ENCODE measurements around the gene GREB1L.
"Not testable (repeated sequence)": the region's sequence is repeated elsewhere in the genome, so short reads cannot be mapped to it uniquely, and the experiment has no call there.

GREB1L gene

DNA sequence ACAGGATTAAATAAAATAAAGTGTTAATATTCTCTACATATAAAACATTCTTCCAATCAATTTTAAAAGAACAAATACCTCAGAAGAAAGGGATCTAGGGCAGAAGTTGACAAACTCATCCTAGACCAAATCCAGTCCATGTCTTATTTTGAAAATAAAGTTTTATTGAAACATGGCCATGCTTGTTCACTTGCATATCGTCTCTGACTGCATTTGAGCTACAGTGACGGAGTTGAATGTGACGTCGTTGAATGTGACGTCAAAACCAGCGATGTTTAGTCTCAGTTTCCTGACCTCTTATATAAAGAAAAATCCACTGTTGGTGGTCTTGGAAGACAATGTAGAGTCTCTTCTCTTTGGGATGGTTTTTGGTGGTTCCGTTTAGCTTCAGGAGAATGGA, 33.6 kb downstream of the GREB1L start:
- Mint-ChIP-seq H3K4me1 (no peaks in the 10 kb centered on the region), H3K9me3 (peaks cover 5 to 11% of the 10 kb centered on the region in 2 donors), H3K36me3 (no peaks in the 10 kb centered on the region), H3K4me3 (no peak overlapping the region), H3K27ac (no peak overlapping the region), H3K27me3 (peaks cover 0 to 9% of the 10 kb centered on the region in 2 donors)
- no peak for DNase-seq
- ATAC-seq (replicated peaks), result no peak

DNA sequence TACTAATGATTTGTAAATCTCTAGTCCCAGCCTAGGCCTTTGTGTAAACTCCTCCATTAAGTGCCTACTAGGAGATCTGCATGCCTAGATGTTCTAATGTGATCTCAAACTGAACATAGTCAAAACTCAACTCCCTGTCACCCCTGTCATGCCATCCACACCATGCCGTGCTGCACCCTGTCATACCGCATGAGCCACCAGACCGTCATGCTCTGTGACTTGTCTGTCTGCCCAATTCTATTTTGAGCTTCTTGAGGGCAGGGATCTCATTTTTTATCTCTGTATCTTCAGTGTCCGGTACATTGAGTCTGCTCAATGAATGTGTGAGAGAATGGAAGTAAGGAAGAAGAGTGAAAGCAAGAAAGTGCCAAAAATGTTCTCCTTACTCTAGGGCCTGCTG, 35.5 kb downstream of the GREB1L start:
- Mint-ChIP-seq H3K27ac (no peak overlapping the region), H3K4me1 (no peaks in the 10 kb centered on the region), H3K36me3 (no peaks in the 10 kb centered on the region), H3K4me3 (no peak overlapping the region), H3K27me3 (peaks cover 0 to 10% of the 10 kb centered on the region in 2 donors), H3K9me3 (peaks cover 5 to 11% of the 10 kb centered on the region in 2 donors)
- ATAC-seq (replicated peaks) (no peak), DNase-seq (no peak)

DNA sequence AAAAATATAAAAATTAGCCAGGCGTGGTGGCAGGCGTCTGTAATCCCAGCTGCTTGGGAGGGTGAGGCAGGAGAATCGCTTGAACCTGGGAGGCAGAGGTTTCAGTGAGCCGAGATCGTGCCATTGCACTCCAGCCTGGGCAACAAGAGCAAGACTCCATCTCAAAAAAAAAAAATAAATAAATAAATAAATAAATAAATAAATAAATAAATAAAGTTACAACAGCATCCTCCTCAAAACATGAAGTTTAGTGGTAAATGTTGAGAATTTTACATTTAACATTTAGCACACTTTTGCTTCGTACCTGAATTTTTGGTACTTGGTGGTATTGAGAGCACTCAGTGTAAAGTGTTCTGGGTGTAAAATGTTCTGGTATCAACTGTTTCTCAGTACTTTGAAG, 36.2 kb downstream of the GREB1L start:
- peaks cover 5 to 11% of the 10 kb centered on the region in 2 donors for H3K9me3 Mint-ChIP-seq
- not testable (repeated sequence) for ATAC-seq (replicated peaks); H3K4me3 Mint-ChIP-seq; H3K27ac Mint-ChIP-seq; H3K36me3 Mint-ChIP-seq; H3K4me1 Mint-ChIP-seq; DNase-seq
- H3K27me3 Mint-ChIP-seq, result peaks cover 0 to 10% of the 10 kb centered on the region in 2 donors

DNA sequence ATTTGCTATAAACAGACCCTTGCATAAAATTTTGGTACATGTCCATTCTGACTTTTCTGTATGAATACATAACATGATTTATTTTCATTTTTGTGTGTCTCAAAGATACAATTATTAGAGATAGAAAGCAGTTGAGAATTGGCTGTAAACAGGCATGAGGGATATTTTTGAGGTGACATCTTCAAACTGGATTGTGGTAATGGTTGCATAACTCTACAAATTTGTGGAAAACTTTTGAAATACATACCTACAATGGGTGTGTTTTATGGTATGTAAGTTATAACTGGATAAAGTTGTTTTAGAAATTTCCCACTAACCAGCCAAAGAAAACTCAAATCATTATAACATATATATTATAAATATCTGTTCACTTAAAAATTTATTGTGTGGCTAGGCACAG, 39.6 kb downstream of the GREB1L start:
- H3K27me3 Mint-ChIP-seq, result peaks cover 0 to 10% of the 10 kb centered on the region in 2 donors
- no peak overlapping the region for H3K4me3 Mint-ChIP-seq
- no peaks in the 10 kb centered on the region for H3K4me1 Mint-ChIP-seq
- no peaks in the 10 kb centered on the region for H3K36me3 Mint-ChIP-seq
- peaks cover 0 to 6% of the 10 kb centered on the region in 2 donors for H3K9me3 Mint-ChIP-seq
- H3K27ac Mint-ChIP-seq, result no peak overlapping the region
- ATAC-seq (replicated peaks) (no peak), DNase-seq (no peak)

- DNase-seq, result no peak
- peaks cover 0 to 15% of the 10 kb centered on the region in 2 donors for H3K27me3 Mint-ChIP-seq
- no peak for ATAC-seq (replicated peaks)
- no peaks in the 10 kb centered on the region for H3K36me3 Mint-ChIP-seq
- H3K27ac Mint-ChIP-seq, result no peak overlapping the region
- no peaks in the 10 kb centered on the region for H3K9me3 Mint-ChIP-seq
- H3K4me3 Mint-ChIP-seq, result no peak overlapping the region
- no peaks in the 10 kb centered on the region for H3K4me1 Mint-ChIP-seq
Measured at GRCh38 chr18:21284540-21284939, 42.5 kb downstream of the GREB1L start.

- Mint-ChIP-seq H3K36me3 (no peaks in the 10 kb centered on the region), H3K9me3 (no peaks in the 10 kb centered on the region)
- DNase-seq, result no peak
Measured at GRCh38 chr18:21289827-21290226, 47.8 kb downstream of the GREB1L start.

GRCh38 chr18:21291106-21291505, 49.1 kb downstream of the GREB1L start:
- H3K27ac Mint-ChIP-seq, result no peak overlapping the region
- DNase-seq (no peak), ATAC-seq (replicated peaks) (no peak)
- no peaks in the 10 kb centered on the region for H3K4me1 Mint-ChIP-seq
- H3K9me3 Mint-ChIP-seq, result no peaks in the 10 kb centered on the region
- H3K4me3 Mint-ChIP-seq, result no peak overlapping the region
- H3K36me3 Mint-ChIP-seq, result no peaks in the 10 kb centered on the region
- peaks cover 0 to 10% of the 10 kb centered on the region in 2 donors for H3K27me3 Mint-ChIP-seq

More at GRCh38 chr18:21289827-21290226, 47.8 kb downstream of the GREB1L start:
- Mint-ChIP-seq H3K27ac (no peak overlapping the region), H3K4me3 (no peak overlapping the region), H3K27me3 (peaks cover 0 to 11% of the 10 kb centered on the region in 2 donors), H3K4me1 (no peaks in the 10 kb centered on the region)
- ATAC-seq (replicated peaks), result no peak

DNA sequence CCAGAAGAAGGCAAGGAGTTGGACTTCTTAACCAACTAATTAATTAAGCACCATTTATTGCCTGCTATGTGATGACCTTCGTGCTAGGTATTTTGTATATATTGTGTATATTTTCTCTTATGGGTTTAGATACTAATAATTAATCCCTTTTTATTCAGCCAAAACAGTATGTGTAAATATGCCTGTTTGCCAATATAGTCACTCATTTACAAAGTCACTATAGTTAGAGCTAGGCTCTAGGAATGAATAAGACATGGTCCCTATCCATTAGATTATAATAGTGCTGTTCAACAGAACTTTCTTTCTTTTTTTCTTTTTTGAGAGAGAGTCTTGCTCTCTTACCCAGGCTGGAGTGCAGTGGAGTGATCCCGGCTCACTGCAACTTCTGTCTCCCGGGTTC, 51.4 kb downstream of the GREB1L start:
- peaks cover 0 to 5% of the 10 kb centered on the region in 2 donors for H3K27me3 Mint-ChIP-seq
- DNase-seq (no peak), ATAC-seq (replicated peaks) (no peak)
- H3K36me3 Mint-ChIP-seq, result no peaks in the 10 kb centered on the region
- no peak overlapping the region for H3K4me3 Mint-ChIP-seq
- no peaks in the 10 kb centered on the region for H3K4me1 Mint-ChIP-seq
- no peak overlapping the region for H3K27ac Mint-ChIP-seq
- no peaks in the 10 kb centered on the region for H3K9me3 Mint-ChIP-seq

DNA sequence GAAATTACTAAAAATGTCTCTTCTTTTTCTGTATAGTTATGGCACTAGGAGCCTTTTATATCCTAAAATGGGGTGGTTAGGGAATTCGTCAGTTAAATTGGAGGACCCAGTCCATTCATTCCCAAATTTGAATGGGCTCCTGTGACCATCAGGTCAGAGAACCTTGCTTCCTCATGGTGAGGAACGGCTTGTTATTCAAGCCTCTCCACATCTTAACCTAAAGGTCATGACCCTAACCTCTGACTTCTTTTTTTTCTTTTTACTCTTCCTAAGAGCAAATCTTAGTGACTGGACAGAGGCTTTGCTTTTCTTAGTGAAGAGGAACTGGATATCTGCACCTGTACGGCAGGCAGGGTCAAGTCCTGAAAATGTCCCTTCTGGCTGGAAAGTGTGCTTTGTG, 53.1 kb downstream of the GREB1L start:
- no peak for ATAC-seq (replicated peaks)
- Mint-ChIP-seq H3K9me3 (peaks cover 0 to 2% of the 10 kb centered on the region in 2 donors), H3K4me1 (no peaks in the 10 kb centered on the region)

DNA sequence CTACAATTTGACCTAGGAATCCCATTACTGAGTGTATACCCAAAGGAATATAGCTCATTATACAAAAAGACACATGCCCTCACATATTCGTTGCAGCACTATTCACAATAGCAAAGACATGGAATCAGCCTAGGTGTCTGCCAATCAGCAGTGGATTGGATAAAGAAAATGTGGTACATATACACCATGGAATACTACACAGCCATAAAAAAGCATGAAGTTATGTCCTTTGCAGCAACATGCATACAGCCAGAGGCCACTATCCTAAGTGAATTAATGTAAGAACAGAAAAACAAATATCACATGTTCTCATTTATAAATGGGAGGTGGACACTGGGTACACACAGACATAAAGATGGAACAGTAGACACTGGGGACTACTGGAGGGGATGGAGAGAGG, 54.0 kb downstream of the GREB1L start:
- Mint-ChIP-seq H3K9me3 (peaks cover 0 to 2% of the 10 kb centered on the region in 2 donors), H3K4me1 (no peaks in the 10 kb centered on the region), H3K4me3 (no peak overlapping the region), H3K27ac (no peak overlapping the region), H3K36me3 (no peaks in the 10 kb centered on the region), H3K27me3 (peaks cover 0 to 5% of the 10 kb centered on the region in 2 donors)
- DNase-seq (no peak), ATAC-seq (replicated peaks) (no peak)

More for the DNA sequence above, 53.1 kb downstream of the GREB1L start:
- DNase-seq, result no peak
- peaks cover 0 to 5% of the 10 kb centered on the region in 2 donors for H3K27me3 Mint-ChIP-seq
- H3K4me3 Mint-ChIP-seq, result no peak overlapping the region
- no peak overlapping the region for H3K27ac Mint-ChIP-seq
- no peaks in the 10 kb centered on the region for H3K36me3 Mint-ChIP-seq

DNA sequence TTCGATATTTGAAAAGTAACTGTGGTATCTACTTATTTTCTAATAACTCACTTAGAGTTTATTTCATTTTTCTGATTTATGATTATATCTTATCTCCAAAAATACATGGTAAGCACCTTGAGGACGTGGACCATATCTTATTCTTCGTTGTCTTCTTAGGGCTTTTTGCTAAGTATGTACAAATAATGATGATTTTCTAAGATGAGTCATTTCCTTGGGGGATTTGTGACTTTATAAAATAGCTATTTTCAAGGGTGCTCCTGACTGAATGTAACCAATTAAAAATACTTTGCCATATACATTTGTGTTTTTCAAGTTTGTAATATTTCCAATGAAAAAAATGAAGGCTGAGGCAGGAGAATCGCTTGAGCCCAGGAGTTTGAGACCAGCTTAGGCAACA, 56.3 kb downstream of the GREB1L start:
- Mint-ChIP-seq H3K27me3 (peaks cover 4 to 5% of the 10 kb centered on the region in 2 donors), H3K27ac (no peak overlapping the region), H3K4me1 (no peaks in the 10 kb centered on the region), H3K9me3 (peaks cover 0 to 2% of the 10 kb centered on the region in 2 donors), H3K4me3 (no peak overlapping the region), H3K36me3 (no peaks in the 10 kb centered on the region)
- ATAC-seq (replicated peaks), result no peak
- DNase-seq, result no peak

GRCh38 chr18:21300035-21300907, 58.2 kb downstream of the GREB1L start:
- ATAC-seq (replicated peaks), result no peak
- no peak for DNase-seq
- Mint-ChIP-seq H3K9me3 (peaks cover 0 to 2% of the 10 kb centered on the region in 2 donors), H3K4me3 (no peak overlapping the region), H3K27ac (no peak overlapping the region), H3K36me3 (no peaks in the 10 kb centered on the region), H3K4me1 (no peaks in the 10 kb centered on the region), H3K27me3 (peaks cover 7% of the 10 kb centered on the region in 2 donors)

- peaks cover 0 to 2% of the 10 kb centered on the region in 2 donors for H3K9me3 Mint-ChIP-seq
- H3K27me3 Mint-ChIP-seq, result peaks cover 9 to 10% of the 10 kb centered on the region in 2 donors
- ATAC-seq (replicated peaks) (no peak), DNase-seq (no peak)
- no peak overlapping the region for H3K4me3 Mint-ChIP-seq
- H3K4me1 Mint-ChIP-seq, result no peaks in the 10 kb centered on the region
- no peak overlapping the region for H3K27ac Mint-ChIP-seq
- no peaks in the 10 kb centered on the region for H3K36me3 Mint-ChIP-seq
Measured at GRCh38 chr18:21300908-21301200, 58.8 kb downstream of the GREB1L start.

GRCh38 chr18:21303445-21303844, 61.4 kb downstream of the GREB1L start:
- no peak for ATAC-seq (replicated peaks)
- H3K4me1 Mint-ChIP-seq, result no peaks in the 10 kb centered on the region
- H3K4me3 Mint-ChIP-seq, result no peak overlapping the region

GRCh38 chr18:21303895-21304294, 61.9 kb downstream of the GREB1L start:
- DNase-seq (no peak), ATAC-seq (replicated peaks) (no peak)
- Mint-ChIP-seq H3K36me3 (no peaks in the 10 kb centered on the region), H3K27me3 (peaks cover 4 to 10% of the 10 kb centered on the region in 2 donors), H3K27ac (no peak overlapping the region), H3K9me3 (no peaks in the 10 kb centered on the region), H3K4me3 (no peak overlapping the region), H3K4me1 (no peaks in the 10 kb centered on the region)

More at GRCh38 chr18:21303445-21303844, 61.4 kb downstream of the GREB1L start:
- Mint-ChIP-seq H3K27ac (no peak overlapping the region), H3K9me3 (peaks cover 0 to 2% of the 10 kb centered on the region in 2 donors), H3K27me3 (peaks cover 4 to 10% of the 10 kb centered on the region in 2 donors), H3K36me3 (no peaks in the 10 kb centered on the region)
- no peak for DNase-seq

Measured in stimulated activated naive B cell treated with anti-CD40 and anti-IgM and Interleukin-4, amounts not matched to agents 10 μg/mL and 1 μg/mL and 100 μg/mL, for 72 hours (primary cell).